ENCODE results near the gene STAT4.

Gene STAT4

GRCh38 chr2:191043438-191043837, 107.4 kb downstream of the STAT4 start:
- no peak for DNase-seq (ENCODE audit: low read depth, low spot score)

GRCh38 chr2:191041418-191042161, 109.2 kb downstream of the STAT4 start:
- no peak for DNase-seq (ENCODE audit: low read depth, low spot score)

GRCh38 chr2:191039616-191040015, 111.2 kb downstream of the STAT4 start:
- no peak for DNase-seq (ENCODE audit: low read depth, low spot score)

GRCh38 chr2:191038741-191039140, 112.1 kb downstream of the STAT4 start:
- DNase-seq (ENCODE audit: low read depth, low spot score): no peak

- peak; percentile 19 for DNase-seq (ENCODE audit: low read depth, low spot score)
Observed at GRCh38 chr2:191038241-191038725, 112.5 kb downstream of the STAT4 start.

- DNase-seq (ENCODE audit: low read depth, low spot score): no peak
Observed at GRCh38 chr2:191037351-191037750, 113.4 kb downstream of the STAT4 start.

GRCh38 chr2:191036363-191036762, 114.4 kb downstream of the STAT4 start:
- no peak for DNase-seq (ENCODE audit: low read depth, low spot score)

- DNase-seq (ENCODE audit: low read depth, low spot score): no peak
Observed at GRCh38 chr2:191032588-191033429, 118.0 kb downstream of the STAT4 start.

GRCh38 chr2:191031256-191031655, 119.5 kb downstream of the STAT4 start:
- no peak for DNase-seq (ENCODE audit: low read depth, low spot score)

- DNase-seq (ENCODE audit: low read depth, low spot score): no peak
Observed at GRCh38 chr2:191030521-191031154, 120.2 kb downstream of the STAT4 start.

GRCh38 chr2:191029280-191029950, 121.4 kb downstream of the STAT4 start:
- DNase-seq (ENCODE audit: low read depth, low spot score): no peak

- DNase-seq (ENCODE audit: low read depth, low spot score): no peak
Observed at GRCh38 chr2:191026377-191026776, 124.4 kb downstream of the STAT4 start.

- DNase-seq (ENCODE audit: low read depth, low spot score): no peak
Observed at GRCh38 chr2:191025135-191025534, 125.7 kb downstream of the STAT4 start.

- no peak for DNase-seq (ENCODE audit: low read depth, low spot score)
Observed at GRCh38 chr2:191023235-191023679, 127.5 kb downstream of the STAT4 start.

- DNase-seq (ENCODE audit: low read depth, low spot score): peak; percentile 36
Observed at GRCh38 chr2:191020742-191021381, 129.9 kb downstream of the STAT4 start.

- DNase-seq (ENCODE audit: low read depth, low spot score): peak; percentile 83
Observed at GRCh38 chr2:191020221-191020741, 130.5 kb downstream of the STAT4 start.

GRCh38 chr2:191019376-191019775, 131.4 kb downstream of the STAT4 start:
- DNase-seq (ENCODE audit: low read depth, low spot score): no peak

GRCh38 chr2:191018643-191019119, 132.1 kb downstream of the STAT4 start:
- no peak for DNase-seq (ENCODE audit: low read depth, low spot score)

- no peak for DNase-seq (ENCODE audit: low read depth, low spot score)
Observed at GRCh38 chr2:191018048-191018447, 132.7 kb downstream of the STAT4 start.

- no peak for DNase-seq (ENCODE audit: low read depth, low spot score)
Observed at GRCh38 chr2:191015831-191016230, 135.0 kb downstream of the STAT4 start.

GRCh38 chr2:191015239-191015638, 135.6 kb downstream of the STAT4 start:
- DNase-seq (ENCODE audit: low read depth, low spot score): no peak

Data from activated CD4-positive, CD25-positive, alpha-beta regulatory T cell treated with anti-CD3 and anti-CD28 coated beads, Interleukin-2, amount 50 U/mL, for 16 hours (primary cell).